K562 (cell line): Measurements from ENCODE around the gene PIH1D1. TPM values are rescaled to one million over a fixed set of nuclear protein-coding genes. Genes with fewer than 3 reads are reported as not detected.

Experiments
- BDP1 ChIP-seq: IDR thresholded peaks from 3 replicates; pipeline ENCODE4 v1.6.1; 2011; ENCODE audit not compliant: insufficient read length, insufficient read depth
- CBFA2T2 ChIP-seq: fragments of 450-650 bp; conservative IDR thresholded peaks from 2 replicates; pipeline ENCODE4 v1.6.1; 2017; ENCODE audit warnings: mild to moderate bottlenecking
- CHD2 ChIP-seq: IDR thresholded peaks from 2 replicates; pipeline ENCODE4 v1.6.1; 2011; ENCODE audit warnings: low read depth, low read length
- DIDO1 ChIP-seq: fragments of 450-650 bp; IDR thresholded peaks from 2 replicates; pipeline ENCODE4 v1.6.1; 2016; ENCODE audit warnings: low read depth, missing biosample characterization, missing genetic modification characterization
- FOXK1 ChIP-seq: sonication (generic); formaldehyde crosslinking; IDR thresholded peaks from 2 replicates; pipeline ENCODE4 v1.8.0; 2022; ENCODE audit warnings: missing genetic modification reagents, mild to moderate bottlenecking, borderline replicate concordance
- NCOA1 ChIP-seq: fragments of 450-650 bp; IDR thresholded peaks from 2 replicates; pipeline ENCODE4 v1.6.1; 2016; ENCODE audit warnings: low read depth
- NR1H2 ChIP-seq: sonication (generic); formaldehyde crosslinking; IDR thresholded peaks from 2 replicates; pipeline ENCODE4 v1.4.0; 2020; ENCODE audit warnings: mild to moderate bottlenecking, missing genetic modification reagents
- PTRF ChIP-seq: fragments of 450-650 bp; IDR thresholded peaks from 2 replicates; pipeline ENCODE4 v1.6.1; 2016; ENCODE audit warnings: mild to moderate bottlenecking, missing genetic modification characterization, missing compliant biosample characterization
- RB1 ChIP-seq: fragments of 450-650 bp; IDR thresholded peaks from 2 replicates; pipeline ENCODE4 v1.6.1; 2017; ENCODE audit warnings: low read depth, mild to moderate bottlenecking
- RHOXF2B ChIP-seq: fragments of 250-450 bp; sonication (Bioruptor Pico); conservative IDR thresholded peaks from 2 replicates; pipeline ENCODE4 v1.5.1; 2021
- SRSF3 ChIP-seq: fragments of 200-400 bp; formaldehyde crosslinking; IDR thresholded peaks from 2 replicates; pipeline ENCODE4 v1.6.1; 2016; ENCODE audit warnings: mild to moderate bottlenecking, low read length, moderate library complexity; ENCODE audit not compliant: insufficient read depth
- STAT5A ChIP-seq: IDR thresholded peaks from 2 replicates; pipeline ENCODE4 v1.6.1; 2012; ENCODE audit warnings: low read length, inconsistent platforms, borderline replicate concordance
- ZFP36 ChIP-seq: fragments of 150-350 bp; IDR thresholded peaks from 2 replicates; pipeline ENCODE4 v1.6.1; 2018; ENCODE audit warnings: low read length, low read depth; ENCODE audit not compliant: partially characterized antibody
- ZFX ChIP-seq: sonication (generic); formaldehyde crosslinking; IDR thresholded peaks from 2 replicates; pipeline ENCODE4 v1.8.0; 2022; ENCODE audit warnings: mild to moderate bottlenecking, missing genetic modification reagents, moderate library complexity
- ZNF354B ChIP-seq: fragments of 250-450 bp; sonication (Bioruptor Pico); IDR thresholded peaks from 2 replicates; pipeline ENCODE4 v1.4.0; 2020
- ZNF766 ChIP-seq: fragments of 200-800 bp; sonication (Bioruptor generic); conservative IDR thresholded peaks from 2 replicates; pipeline ENCODE4 v1.6.1; 2016; ENCODE audit warnings: missing genetic modification characterization, missing compliant biosample characterization
- polyA plus RNA-seq, 8 experiments: library from polyadenylated mRNA; depleted of rRNA in 4 of 8; stranded (reverse) in 5 of 8; unstranded in 3 of 8; fragments of >200 nt; fragmentation: Nextera tagmentation in 2 of 8; fragmentation: Illumina TruSeq in 1 of 8; extraction: Ambion mirVana in 2 of 8; extraction: Trizol in 1 of 8; gene quantifications; 2 replicates each; pipeline versions ENCODE4 v1.2.1 to v1.2.3, GENCODE V29; 2011 to 2014; ENCODE audit warnings: inconsistent platforms in 1 of 8, missing spikeins in 1 of 8
- total RNA-seq, 7 experiments: library from RNA; depleted of rRNA in 6 of 7; stranded (reverse); fragments of >200 nt in 6 of 7; fragmentation: Illumina TruSeq in 2 of 7; extraction: Trizol in 2 of 7; gene quantifications; 2 replicates each; pipeline versions ENCODE4 v1.2.1 to v1.2.3, GENCODE V29; 2011 to 2021; ENCODE audit warnings: low replicate concordance in 1 of 7
- TF ChIP-seq, protein P1 (sequence below): fragments of 450-650 bp; IDR thresholded peaks from 2 replicates; pipeline ENCODE4 v1.6.1; 2017; ENCODE audit warnings: antibody characterized with exemption
- TF ChIP-seq, protein P2 (sequence below): fragments of 250-450 bp; sonication (Bioruptor Pico); IDR thresholded peaks from 2 replicates; pipeline ENCODE4 v1.6.1; 2021; ENCODE audit warnings: mild to moderate bottlenecking
- TF ChIP-seq, protein P3 (sequence below): fragments of 450-650 bp; IDR thresholded peaks from 2 replicates; pipeline ENCODE4 v1.7.0; 2016; ENCODE audit warnings: borderline replicate concordance
- TF ChIP-seq, protein P4 (sequence below): IDR thresholded peaks from 2 replicates; pipeline ENCODE4 v1.6.1; 2011; ENCODE audit warnings: borderline replicate concordance, low read depth, mild to moderate bottlenecking, moderate library complexity, low read length; ENCODE audit not compliant: insufficient read depth, poor library complexity, severe bottlenecking
- TF ChIP-seq, protein P5 (sequence below): fragments of 450-650 bp; IDR thresholded peaks from one replicate; pipeline ENCODE4 v1.6.1; 2018; ENCODE audit warnings: mild to moderate bottlenecking, moderate library complexity; ENCODE audit not compliant: partially characterized antibody

Gene PIH1D1
- total and polyA plus RNA-seq, 9 of the 15 experiments (the other 6 are each of a cell fraction or from before 2014, with no cell fraction given): 26.5 to 224 (median 137) TPM

DNA sequence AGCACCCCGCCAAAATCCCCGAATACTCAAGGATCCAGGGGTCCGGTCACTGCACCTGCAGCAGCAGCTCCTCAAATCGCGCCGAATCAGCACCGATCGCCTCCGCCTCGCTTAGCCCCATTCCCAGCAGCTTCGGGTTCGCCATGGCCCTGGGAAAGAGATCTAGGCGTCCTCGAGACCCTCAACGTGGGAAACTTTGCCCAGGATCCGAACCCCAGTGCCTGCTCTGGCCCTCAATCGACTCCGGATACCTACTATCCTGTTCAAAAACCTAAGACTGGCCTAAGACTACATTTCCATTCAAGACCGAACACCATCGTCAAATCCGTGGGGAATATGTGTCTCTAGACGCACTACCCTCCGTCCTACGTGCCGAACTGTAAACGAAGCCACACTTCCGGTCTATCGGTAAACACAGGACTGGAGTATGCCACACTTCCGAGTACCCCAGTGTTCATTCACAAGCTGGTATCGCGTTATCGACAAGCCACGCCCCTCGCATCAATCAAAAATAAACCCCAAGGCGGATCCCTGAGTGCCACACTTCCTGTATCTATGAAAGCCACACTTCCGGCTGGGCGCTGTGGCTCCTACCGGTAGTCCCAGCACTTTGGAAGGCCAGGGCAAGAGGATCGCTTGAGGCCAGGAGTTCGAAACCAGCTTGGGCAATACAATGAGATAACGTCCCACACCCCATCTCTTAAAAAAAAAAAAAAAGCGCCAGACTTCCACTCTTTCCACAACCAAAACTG, at the start of gene PIH1D1 (continued):
- 0 out of 2 replicates have a peak, but pooled peaks have one; percentile 3 for TF ChIP-seq ZFX (CRISPR knock-in tag)
- TF ChIP-seq, protein P1, sequence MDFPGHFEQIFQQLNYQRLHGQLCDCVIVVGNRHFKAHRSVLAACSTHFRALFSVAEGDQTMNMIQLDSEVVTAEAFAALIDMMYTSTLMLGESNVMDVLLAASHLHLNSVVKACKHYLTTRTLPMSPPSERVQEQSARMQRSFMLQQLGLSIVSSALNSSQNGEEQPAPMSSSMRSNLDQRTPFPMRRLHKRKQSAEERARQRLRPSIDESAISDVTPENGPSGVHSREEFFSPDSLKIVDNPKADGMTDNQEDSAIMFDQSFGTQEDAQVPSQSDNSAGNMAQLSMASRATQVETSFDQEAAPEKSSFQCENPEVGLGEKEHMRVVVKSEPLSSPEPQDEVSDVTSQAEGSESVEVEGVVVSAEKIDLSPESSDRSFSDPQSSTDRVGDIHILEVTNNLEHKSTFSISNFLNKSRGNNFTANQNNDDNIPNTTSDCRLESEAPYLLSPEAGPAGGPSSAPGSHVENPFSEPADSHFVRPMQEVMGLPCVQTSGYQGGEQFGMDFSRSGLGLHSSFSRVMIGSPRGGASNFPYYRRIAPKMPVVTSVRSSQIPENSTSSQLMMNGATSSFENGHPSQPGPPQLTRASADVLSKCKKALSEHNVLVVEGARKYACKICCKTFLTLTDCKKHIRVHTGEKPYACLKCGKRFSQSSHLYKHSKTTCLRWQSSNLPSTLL: no peak
- TF ChIP-seq ZNF354B (CRISPR knock-in tag): no peak
- TF ChIP-seq PTRF (tag): no peak
- TF ChIP-seq STAT5A: no peak
- peak; percentile 97 for TF ChIP-seq CHD2
- no peak for TF ChIP-seq ZFP36
- no peak for TF ChIP-seq BDP1
- TF ChIP-seq, protein P2, sequence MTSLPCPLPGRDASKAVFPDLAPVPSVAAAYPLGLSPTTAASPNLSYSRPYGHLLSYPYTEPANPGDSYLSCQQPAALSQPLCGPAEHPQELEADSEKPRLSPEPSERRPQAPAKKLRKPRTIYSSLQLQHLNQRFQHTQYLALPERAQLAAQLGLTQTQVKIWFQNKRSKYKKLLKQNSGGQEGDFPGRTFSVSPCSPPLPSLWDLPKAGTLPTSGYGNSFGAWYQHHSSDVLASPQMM (CRISPR knock-in tag): no peak
- TF ChIP-seq, protein P3, sequence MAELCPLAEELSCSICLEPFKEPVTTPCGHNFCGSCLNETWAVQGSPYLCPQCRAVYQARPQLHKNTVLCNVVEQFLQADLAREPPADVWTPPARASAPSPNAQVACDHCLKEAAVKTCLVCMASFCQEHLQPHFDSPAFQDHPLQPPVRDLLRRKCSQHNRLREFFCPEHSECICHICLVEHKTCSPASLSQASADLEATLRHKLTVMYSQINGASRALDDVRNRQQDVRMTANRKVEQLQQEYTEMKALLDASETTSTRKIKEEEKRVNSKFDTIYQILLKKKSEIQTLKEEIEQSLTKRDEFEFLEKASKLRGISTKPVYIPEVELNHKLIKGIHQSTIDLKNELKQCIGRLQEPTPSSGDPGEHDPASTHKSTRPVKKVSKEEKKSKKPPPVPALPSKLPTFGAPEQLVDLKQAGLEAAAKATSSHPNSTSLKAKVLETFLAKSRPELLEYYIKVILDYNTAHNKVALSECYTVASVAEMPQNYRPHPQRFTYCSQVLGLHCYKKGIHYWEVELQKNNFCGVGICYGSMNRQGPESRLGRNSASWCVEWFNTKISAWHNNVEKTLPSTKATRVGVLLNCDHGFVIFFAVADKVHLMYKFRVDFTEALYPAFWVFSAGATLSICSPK: 0 out of 2 replicates have a peak, but pooled peaks have one; percentile 39
- peak; percentile 92 for TF ChIP-seq ZNF766 (CRISPR knock-in tag)
- no peak for TF ChIP-seq CBFA2T2
- no peak for TF ChIP-seq RB1
- TF ChIP-seq, protein P4, sequence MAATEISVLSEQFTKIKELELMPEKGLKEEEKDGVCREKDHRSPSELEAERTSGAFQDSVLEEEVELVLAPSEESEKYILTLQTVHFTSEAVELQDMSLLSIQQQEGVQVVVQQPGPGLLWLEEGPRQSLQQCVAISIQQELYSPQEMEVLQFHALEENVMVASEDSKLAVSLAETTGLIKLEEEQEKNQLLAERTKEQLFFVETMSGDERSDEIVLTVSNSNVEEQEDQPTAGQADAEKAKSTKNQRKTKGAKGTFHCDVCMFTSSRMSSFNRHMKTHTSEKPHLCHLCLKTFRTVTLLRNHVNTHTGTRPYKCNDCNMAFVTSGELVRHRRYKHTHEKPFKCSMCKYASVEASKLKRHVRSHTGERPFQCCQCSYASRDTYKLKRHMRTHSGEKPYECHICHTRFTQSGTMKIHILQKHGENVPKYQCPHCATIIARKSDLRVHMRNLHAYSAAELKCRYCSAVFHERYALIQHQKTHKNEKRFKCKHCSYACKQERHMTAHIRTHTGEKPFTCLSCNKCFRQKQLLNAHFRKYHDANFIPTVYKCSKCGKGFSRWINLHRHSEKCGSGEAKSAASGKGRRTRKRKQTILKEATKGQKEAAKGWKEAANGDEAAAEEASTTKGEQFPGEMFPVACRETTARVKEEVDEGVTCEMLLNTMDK: no peak
- no peak for TF ChIP-seq NR1H2 (CRISPR knock-in tag)
- peak; percentile 19; the same call in 1 of the 2 replicates for TF ChIP-seq NCOA1
- no peak for TF ChIP-seq DIDO1 (tag)
- TF ChIP-seq FOXK1 (CRISPR knock-in tag): peak; percentile 85; the same call in 1 of the 2 replicates
- no peak for TF ChIP-seq RHOXF2B (CRISPR knock-in tag)
- no peak for TF ChIP-seq SRSF3
- TF ChIP-seq, protein P5, sequence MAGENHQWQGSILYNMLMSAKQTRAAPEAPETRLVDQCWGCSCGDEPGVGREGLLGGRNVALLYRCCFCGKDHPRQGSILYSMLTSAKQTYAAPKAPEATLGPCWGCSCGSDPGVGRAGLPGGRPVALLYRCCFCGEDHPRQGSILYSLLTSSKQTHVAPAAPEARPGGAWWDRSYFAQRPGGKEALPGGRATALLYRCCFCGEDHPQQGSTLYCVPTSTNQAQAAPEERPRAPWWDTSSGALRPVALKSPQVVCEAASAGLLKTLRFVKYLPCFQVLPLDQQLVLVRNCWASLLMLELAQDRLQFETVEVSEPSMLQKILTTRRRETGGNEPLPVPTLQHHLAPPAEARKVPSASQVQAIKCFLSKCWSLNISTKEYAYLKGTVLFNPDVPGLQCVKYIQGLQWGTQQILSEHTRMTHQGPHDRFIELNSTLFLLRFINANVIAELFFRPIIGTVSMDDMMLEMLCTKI: no peak
